Measurements from ENCODE around the gene TEX14.

Gene TEX14

GRCh38 chr17:58517928-58518609, 173.8 kb downstream of the TEX14 start:
- DNase-seq = peak; percentile 100

GRCh38 chr17:58517378-58517927, 174.4 kb downstream of the TEX14 start:
- no peak for DNase-seq

- DNase-seq = no peak
Measured at GRCh38 chr17:58516644-58517377, 175.0 kb downstream of the TEX14 start.

DNA sequence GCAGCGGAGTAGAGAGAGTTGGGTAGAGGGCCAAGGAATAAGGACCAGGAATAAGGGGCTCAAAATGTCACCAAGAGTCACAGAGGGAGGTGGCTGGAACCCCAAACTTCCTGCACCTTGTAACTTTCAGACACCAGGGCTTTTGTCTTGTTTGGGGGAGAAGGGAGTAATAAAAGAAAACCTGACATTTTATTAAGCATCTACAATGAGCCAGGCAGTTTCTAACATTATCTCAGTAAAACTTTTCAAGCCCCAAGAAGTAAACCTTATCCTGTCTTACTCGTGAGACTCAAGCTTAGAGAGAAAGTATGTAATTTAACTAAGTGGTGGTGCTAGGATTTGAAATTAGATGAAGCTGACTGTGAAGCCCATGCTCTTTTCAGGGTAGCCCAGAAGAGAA, 176.6 kb downstream of the TEX14 start:
- DNase-seq = no peak

DNA sequence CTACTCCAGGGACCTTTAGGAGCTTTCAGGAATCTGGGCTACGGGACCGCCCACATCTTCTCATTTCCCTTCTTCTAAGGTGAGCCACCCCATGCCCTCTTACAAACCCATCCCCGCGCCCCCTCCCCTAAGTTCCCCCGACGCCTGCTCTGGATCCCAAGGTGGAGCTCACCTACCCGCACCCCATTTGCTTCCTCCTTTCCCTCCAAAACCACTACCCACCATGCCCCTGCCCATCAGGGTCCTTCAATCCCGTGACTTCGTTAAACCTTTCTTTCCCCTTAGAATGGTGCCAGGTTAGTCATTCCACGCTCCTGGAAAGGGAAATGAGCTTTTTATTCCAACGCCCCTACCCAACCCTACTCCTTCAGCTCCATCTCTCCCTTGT, 177.1 kb downstream of the TEX14 start:
- DNase-seq = no peak

DNA sequence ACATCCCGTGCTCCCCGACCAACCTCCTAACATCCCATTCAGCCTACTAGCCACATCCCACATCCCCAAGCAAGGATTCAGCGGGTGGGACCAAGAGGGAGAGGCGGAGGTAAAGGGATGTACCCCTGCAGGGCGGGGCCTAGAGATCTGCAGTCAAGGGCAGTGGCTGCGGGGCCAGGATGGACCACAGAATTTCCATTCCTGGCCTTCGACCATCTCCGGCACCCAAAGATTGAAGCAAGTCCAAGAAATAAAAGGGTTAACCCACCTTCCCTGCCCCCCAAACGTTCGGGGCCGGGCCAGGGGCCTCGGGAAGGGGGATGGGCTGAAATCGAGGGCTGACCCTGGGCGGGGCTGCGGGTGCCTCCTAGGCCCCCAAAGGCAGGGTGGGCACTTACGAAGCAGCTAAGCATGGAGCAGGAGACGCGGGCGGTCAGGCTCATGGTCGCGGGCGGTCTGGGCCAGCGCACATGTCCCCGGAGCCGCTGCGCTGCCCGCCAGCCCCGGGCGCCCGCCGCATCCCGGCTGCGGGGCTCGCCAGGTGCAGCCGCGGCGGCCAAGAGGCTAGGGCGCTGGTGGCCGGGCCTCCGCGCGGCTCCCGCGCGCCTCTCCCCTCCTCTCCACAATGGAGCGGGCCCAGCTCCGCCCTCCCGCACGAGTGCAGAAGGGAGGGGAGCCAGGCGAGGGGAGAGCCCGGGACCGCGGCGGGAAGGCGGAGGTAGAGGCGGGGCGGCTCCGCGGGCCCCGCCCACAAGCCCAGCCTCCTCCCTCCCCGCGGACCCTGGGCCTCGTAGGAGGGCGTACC, 177.7 kb downstream of the TEX14 start, which contains the start of gene MTMR4:
MTMR4 (minus strand) TSS at position 674 of the 805 bp plus-strand sequence; CDS start at position 443, 231 bp downstream.
- DNase-seq = peak; percentile 68 to 78

DNA sequence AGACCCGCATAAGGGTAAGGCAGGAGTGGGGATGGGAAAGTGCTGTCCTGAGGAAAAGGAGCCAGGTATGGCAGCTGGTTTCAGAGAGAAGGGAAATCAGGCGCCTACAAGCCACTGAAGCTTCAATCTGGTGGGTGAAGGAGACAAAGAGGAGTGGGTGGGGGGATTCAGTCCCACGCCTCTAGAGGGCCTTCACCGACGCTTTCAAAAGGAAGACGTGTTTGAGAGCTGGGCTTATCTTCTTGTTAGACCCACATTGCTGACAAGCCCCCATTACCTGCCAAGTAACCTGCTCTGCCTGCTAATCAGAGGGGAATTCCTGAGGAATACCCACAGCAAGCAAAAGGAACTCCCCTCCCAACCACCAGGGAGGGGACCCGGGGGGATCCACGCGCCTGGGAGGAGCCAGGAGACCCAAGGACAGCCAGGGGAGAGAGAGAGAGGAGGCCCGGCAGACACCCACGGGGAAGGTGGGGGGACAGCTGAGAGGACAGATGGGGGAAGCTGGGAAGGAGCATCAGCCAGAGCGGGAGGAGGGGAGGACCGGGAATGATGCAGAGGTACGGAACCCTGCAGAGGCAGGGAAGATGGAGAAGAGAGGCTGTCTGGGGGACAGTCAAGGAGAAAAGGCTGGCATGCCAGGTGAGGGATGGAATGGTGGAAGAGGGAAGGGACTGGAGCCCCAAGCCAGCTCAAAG, 178.4 kb downstream of the TEX14 start:
- peak in 1 of 2 donors; percentile 36 for DNase-seq

GRCh38 chr17:58510075-58510474, 181.8 kb downstream of the TEX14 start:
- no peak for DNase-seq

DNA sequence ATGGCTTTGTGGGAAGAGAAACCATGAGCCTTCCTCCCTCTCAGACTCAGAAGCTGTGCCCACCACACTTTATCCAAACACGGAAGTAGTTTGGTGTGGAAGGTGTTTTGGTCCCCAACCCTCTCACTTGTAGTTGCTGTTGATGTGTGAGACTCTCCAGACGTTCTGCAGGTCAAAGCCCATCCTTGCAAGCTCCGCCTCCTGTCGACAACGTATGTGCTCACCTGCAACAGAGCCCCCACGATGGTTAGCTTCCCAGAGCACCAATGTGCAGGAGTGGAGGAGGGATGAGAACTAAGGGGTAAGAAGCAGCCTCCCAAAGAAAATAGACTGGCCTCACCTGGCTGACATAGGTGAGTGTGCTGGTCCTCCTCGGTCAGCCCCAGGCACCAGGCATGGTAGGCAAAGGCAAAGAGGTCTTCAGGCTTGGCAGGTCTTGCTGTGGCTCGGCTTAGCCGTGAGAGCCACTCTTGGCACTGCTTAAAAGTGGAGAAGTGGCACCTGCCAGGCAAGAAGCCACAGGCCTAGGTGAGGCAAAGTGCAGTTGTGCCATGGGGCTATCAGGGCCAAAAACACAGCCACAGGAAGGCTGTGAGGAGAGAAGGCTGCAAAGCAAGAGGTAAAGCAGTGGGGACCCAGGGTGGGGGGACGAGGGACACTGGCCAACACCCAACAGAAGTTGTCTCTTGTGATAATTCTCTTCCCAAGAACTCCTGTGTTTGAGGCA, 183.3 kb downstream of the TEX14 start:
- no peak for DNase-seq

DNA sequence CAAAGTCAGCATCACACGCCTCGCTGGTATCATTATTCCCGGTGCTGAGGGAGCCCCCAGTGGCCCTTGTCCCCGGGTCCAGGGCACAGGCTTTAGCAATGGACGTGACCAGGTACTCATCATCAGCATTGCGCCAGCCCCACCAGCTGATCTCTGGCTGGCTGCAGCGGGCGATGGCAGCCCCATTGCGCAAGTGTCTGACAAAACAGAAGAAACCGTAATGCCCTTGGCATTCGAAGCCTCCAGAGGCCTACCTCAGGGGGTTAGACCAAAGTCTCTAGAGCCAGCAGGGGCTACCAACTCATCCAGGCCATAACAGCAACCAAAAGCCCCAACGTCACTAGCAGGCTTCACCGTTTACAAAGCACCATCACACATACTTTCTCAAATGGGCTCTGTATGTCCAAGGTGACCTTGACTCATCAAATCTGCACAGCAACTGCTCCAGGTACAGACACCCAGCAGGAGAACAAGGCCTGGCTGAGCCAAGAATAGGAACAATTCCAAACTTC, 184.7 kb downstream of the TEX14 start:
- peak in 1 of 2 donors; percentile 30 for DNase-seq
